ENCODE data around the gene VCPKMT.

DNA sequence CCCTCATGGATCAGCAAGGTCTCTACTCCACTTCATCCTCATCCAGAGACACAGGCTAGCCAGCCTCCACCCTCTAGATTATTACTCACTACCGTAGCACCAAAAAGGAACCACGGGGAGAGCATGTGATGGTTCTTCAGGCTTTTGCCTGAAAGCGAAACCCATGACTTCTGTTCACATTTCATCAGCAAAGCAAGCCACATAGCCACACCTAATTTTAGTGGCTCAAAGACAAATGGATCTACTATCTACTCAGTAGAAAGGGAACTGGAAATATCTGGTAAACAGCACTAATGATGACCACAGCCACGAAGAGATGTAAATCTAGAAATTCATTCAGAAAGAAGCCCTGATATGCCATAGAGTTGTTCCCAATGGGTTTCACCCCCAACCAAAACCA is 51.4 kb downstream of the VCPKMT start:
- TF ChIP-seq POLR2AphosphoS5 (IDR thresholded peaks at IDR 0.05) (no peak), CTCF (IDR thresholded peaks at IDR 0.05; ENCODE audit: poor library complexity, severe bottlenecking) (no peak), RAD21 (conservative IDR thresholded peaks at IDR 0.05) (no peak), EZH2 (IDR thresholded peaks at IDR 0.05; ENCODE audit: borderline replicate concordance, insufficient read depth, low read length, poor library complexity, severe bottlenecking) (no peak), TAF1 (IDR thresholded peaks at IDR 0.05; ENCODE audit: low read depth) (no peak), EP300 (conservative IDR thresholded peaks at IDR 0.05; ENCODE audit: poor library complexity, severe bottlenecking) (no peak)
- TF ChIP-seq, protein P1, sequence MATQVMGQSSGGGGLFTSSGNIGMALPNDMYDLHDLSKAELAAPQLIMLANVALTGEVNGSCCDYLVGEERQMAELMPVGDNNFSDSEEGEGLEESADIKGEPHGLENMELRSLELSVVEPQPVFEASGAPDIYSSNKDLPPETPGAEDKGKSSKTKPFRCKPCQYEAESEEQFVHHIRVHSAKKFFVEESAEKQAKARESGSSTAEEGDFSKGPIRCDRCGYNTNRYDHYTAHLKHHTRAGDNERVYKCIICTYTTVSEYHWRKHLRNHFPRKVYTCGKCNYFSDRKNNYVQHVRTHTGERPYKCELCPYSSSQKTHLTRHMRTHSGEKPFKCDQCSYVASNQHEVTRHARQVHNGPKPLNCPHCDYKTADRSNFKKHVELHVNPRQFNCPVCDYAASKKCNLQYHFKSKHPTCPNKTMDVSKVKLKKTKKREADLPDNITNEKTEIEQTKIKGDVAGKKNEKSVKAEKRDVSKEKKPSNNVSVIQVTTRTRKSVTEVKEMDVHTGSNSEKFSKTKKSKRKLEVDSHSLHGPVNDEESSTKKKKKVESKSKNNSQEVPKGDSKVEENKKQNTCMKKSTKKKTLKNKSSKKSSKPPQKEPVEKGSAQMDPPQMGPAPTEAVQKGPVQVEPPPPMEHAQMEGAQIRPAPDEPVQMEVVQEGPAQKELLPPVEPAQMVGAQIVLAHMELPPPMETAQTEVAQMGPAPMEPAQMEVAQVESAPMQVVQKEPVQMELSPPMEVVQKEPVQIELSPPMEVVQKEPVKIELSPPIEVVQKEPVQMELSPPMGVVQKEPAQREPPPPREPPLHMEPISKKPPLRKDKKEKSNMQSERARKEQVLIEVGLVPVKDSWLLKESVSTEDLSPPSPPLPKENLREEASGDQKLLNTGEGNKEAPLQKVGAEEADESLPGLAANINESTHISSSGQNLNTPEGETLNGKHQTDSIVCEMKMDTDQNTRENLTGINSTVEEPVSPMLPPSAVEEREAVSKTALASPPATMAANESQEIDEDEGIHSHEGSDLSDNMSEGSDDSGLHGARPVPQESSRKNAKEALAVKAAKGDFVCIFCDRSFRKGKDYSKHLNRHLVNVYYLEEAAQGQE (IDR thresholded peaks at IDR 0.05; ENCODE audit: borderline replicate concordance): no peak
